ENCODE results near the gene PLAAT4. TPM values are rescaled to one million over a fixed set of nuclear protein-coding genes. Genes with fewer than 3 reads are reported as not detected.

The PLAAT4 gene
- total and polyA plus RNA-seq, 10 of the 15 experiments (the other 5 are each of a cell fraction or from before 2014, with no cell fraction given): 6.0 to 34.3 (median 12.4) TPM

- ChIA-PET CTCF (interaction anchor here (1.0 to 6.0 kb wide), 3 partner anchors 13 to 246 kb away, joined by 3 to 25 read pairs (median 4); no protein-coding TSS in a partner anchor), SMC1A (ENCODE audit: uncharacterized antibody, unreplicated experiment) (interaction anchor here (0.6 to 1.0 kb wide), 2 partner anchors 13 to 1198 kb away, joined by 3 to 6 read pairs; no protein-coding TSS in a partner anchor), POLR2A (no interaction called here), RAD21 (ENCODE audit: unreplicated experiment) (no interaction called here)
- TF ChIP-seq KDM1A (IDR thresholded peaks at IDR 0.05; ENCODE audit: borderline replicate concordance) (no peak), EGR1 (IDR thresholded peaks at IDR 0.05; ENCODE audit: borderline replicate concordance in 1 of 2, low read depth in 2 of 2, low read length in 2 of 2) (no peak), RELA (IDR thresholded peaks at IDR 0.05; ENCODE audit: borderline replicate concordance, partially characterized antibody) (no peak), NR2C1 (IDR thresholded peaks at IDR 0.05) (no peak), EED (IDR thresholded peaks at IDR 0.05; ENCODE audit: low read depth) (no peak), ESRRA (IDR thresholded peaks at IDR 0.05; ENCODE audit: low read length) (no peak), SMAD5 (IDR thresholded peaks at IDR 0.05; ENCODE audit: low read depth) (no peak), MYC (IDR thresholded peaks at IDR 0.05; ENCODE audit: insufficient read depth, insufficient read length, insufficient replicate concordance, low read length, severe bottlenecking) (no peak), ATF7 (IDR thresholded peaks at IDR 0.05; ENCODE audit: low read depth) (no peak), SP1 (IDR thresholded peaks at IDR 0.05; ENCODE audit: low read depth, low read length) (no peak), BCL11A (IDR thresholded peaks at IDR 0.05; ENCODE audit: low read depth, low read length) (no peak), CEBPB (IDR thresholded peaks at IDR 0.05; ENCODE audit: borderline replicate concordance in 1 of 2, low read depth in 2 of 2, low read length in 2 of 2) (no peak), IKZF1 (conservative IDR thresholded peaks at IDR 0.05) (no peak), BMI1 (IDR thresholded peaks at IDR 0.05; ENCODE audit: borderline replicate concordance) (no peak), RAD51 (IDR thresholded peaks at IDR 0.05) (no peak), IRF4 (IDR thresholded peaks at IDR 0.05; ENCODE audit: low read depth, low read length) (no peak)
- TF ChIP-seq, protein P1, sequence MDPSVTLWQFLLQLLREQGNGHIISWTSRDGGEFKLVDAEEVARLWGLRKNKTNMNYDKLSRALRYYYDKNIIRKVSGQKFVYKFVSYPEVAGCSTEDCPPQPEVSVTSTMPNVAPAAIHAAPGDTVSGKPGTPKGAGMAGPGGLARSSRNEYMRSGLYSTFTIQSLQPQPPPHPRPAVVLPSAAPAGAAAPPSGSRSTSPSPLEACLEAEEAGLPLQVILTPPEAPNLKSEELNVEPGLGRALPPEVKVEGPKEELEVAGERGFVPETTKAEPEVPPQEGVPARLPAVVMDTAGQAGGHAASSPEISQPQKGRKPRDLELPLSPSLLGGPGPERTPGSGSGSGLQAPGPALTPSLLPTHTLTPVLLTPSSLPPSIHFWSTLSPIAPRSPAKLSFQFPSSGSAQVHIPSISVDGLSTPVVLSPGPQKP (IDR thresholded peaks at IDR 0.05; ENCODE audit: low read depth, low read length): no peak
- TF ChIP-seq, protein P2, sequence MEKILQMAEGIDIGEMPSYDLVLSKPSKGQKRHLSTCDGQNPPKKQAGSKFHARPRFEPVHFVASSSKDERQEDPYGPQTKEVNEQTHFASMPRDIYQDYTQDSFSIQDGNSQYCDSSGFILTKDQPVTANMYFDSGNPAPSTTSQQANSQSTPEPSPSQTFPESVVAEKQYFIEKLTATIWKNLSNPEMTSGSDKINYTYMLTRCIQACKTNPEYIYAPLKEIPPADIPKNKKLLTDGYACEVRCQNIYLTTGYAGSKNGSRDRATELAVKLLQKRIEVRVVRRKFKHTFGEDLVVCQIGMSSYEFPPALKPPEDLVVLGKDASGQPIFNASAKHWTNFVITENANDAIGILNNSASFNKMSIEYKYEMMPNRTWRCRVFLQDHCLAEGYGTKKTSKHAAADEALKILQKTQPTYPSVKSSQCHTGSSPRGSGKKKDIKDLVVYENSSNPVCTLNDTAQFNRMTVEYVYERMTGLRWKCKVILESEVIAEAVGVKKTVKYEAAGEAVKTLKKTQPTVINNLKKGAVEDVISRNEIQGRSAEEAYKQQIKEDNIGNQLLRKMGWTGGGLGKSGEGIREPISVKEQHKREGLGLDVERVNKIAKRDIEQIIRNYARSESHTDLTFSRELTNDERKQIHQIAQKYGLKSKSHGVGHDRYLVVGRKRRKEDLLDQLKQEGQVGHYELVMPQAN (conservative IDR thresholded peaks at IDR 0.05): no peak
- TF ChIP-seq, protein P3, sequence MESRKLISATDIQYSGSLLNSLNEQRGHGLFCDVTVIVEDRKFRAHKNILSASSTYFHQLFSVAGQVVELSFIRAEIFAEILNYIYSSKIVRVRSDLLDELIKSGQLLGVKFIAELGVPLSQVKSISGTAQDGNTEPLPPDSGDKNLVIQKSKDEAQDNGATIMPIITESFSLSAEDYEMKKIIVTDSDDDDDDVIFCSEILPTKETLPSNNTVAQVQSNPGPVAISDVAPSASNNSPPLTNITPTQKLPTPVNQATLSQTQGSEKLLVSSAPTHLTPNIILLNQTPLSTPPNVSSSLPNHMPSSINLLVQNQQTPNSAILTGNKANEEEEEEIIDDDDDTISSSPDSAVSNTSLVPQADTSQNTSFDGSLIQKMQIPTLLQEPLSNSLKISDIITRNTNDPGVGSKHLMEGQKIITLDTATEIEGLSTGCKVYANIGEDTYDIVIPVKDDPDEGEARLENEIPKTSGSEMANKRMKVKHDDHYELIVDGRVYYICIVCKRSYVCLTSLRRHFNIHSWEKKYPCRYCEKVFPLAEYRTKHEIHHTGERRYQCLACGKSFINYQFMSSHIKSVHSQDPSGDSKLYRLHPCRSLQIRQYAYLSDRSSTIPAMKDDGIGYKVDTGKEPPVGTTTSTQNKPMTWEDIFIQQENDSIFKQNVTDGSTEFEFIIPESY (IDR thresholded peaks at IDR 0.05): no peak
- no TSS peak for BruUV-seq (replicated peaks)
- FAIRE-seq (no peak), DNase-seq (ENCODE audit: low read depth, low spot score) (no peak), ATAC-seq (no peak)
- Histone ChIP-seq H3K9ac (ENCODE audit: control insufficient read depth, insufficient read depth, low read length) (no peak overlapping the region), H4K20me1 (ENCODE audit: control insufficient read depth, insufficient read depth) (no peaks in the 10 kb centered on the region), H3K4me3 (no peak overlapping the region), H3K4me1 (ENCODE audit: control insufficient read depth, insufficient read depth, low read length) (no peaks in the 10 kb centered on the region), H3K27me3 (replicated peaks in 1 of 2; ENCODE audit: control insufficient read depth in 2 of 2, insufficient read depth in 2 of 2, low read length in 1 of 2) (peaks cover 3 to 8% of the 10 kb centered on the region in 2 experiments; a peak in 3 of 4 replicates), H3K36me3 (ENCODE audit: control insufficient read depth in 2 of 2, insufficient read depth in 2 of 2, low read length in 1 of 2) (no peaks in the 10 kb centered on the region), H3K27ac (ENCODE audit: control insufficient read depth, insufficient read depth) (no peak overlapping the region), H3K79me2 (ENCODE audit: control insufficient read depth, insufficient read depth, low read length) (no peaks in the 10 kb centered on the region), H3K4me2 (ENCODE audit: control insufficient read depth, insufficient read depth) (no peak overlapping the region), H2AFZ (ENCODE audit: control insufficient read depth, low read depth, low read length) (no peak overlapping the region), H3K9me3 (replicated peaks; ENCODE audit: control insufficient read depth, insufficient read depth, low read length) (no peaks in the 10 kb centered on the region; the same call in 2 of the 3 replicates)
- in situ Hi-C loops (cut with MboI): no loop called here
- WGBS (ENCODE audit: insufficient coverage, insufficient replicate concordance, low lambda C conversion rate, missing lambda C conversion rate): 0% methylated on average over 1 of the region's 1 CpG
- intact Hi-C loops (cut with micrococcal nuclease; ENCODE audit: unreplicated experiment): no loop called here
Observed at GRCh38 chr11:63492441-63492840, 44.2 kb upstream of the PLAAT4 start.
